PFSK-1 (cell line): ENCODE data around the gene STAT3.

Experiments
- POLR2AphosphoS5 ChIP-seq: IDR thresholded peaks from 2 replicates; pipeline ENCODE4 v1.6.1; 2012; ENCODE audit warnings: low read depth, mild to moderate bottlenecking, control low read depth, low read length, moderate library complexity
- REST ChIP-seq, 2 experiments: IDR thresholded peaks; 2 replicates each; pipeline versions ENCODE4 v1.6.1 to v1.8.0; 2011 to 2012; ENCODE audit warnings: low read depth in 2 of 2, low read length in 2 of 2, control low read depth in 1 of 2, inconsistent platforms in 1 of 2, mild to moderate bottlenecking in 1 of 2, moderate library complexity in 1 of 2; ENCODE audit not compliant: insufficient read depth in 1 of 2
- TAF1 ChIP-seq: IDR thresholded peaks from 2 replicates; pipeline ENCODE4 v1.6.1; 2012; ENCODE audit warnings: low read length, control low read depth, borderline replicate concordance; ENCODE audit not compliant: insufficient read depth

GRCh38 chr17:42268236-42268635, 120.0 kb downstream of the STAT3 start:
- no peak for TF ChIP-seq TAF1
- TF ChIP-seq POLR2AphosphoS5: no peak
- TF ChIP-seq REST (IDR thresholded peaks at IDR 0.05; ENCODE audit: insufficient read depth in 1 of 2, low read depth in 2 of 2, low read length in 2 of 2): no peak
